ENCODE results near the gene CTRL.

CTRL gene

GRCh38 chr16:67885976-67886375 is 45.7 kb downstream of the CTRL start:
- no peak for DNase-seq

GRCh38 chr16:67885545-67885944 is 46.1 kb downstream of the CTRL start:
- DNase-seq, result no peak

- peak; percentile 49 for DNase-seq
These were observed 47.0 kb downstream of the CTRL start, which contains the start of gene NRN1L for GRCh38 chr16:67884684-67885083. TSS of gene NRN1L (plus strand) at chr16:67884885. CDS start at chr16:67884904, 19 bp downstream.

GRCh38 chr16:67883872-67884261 is 47.8 kb downstream of the CTRL start:
- DNase-seq, result no peak

GRCh38 chr16:67883146-67883871 is 48.4 kb downstream of the CTRL start:
- DNase-seq, result no peak

GRCh38 chr16:67882374-67883145 is 49.1 kb downstream of the CTRL start:
- no peak for DNase-seq

GRCh38 chr16:67881621-67882161 is 50.0 kb downstream of the CTRL start:
- DNase-seq, result no peak

GRCh38 chr16:67880584-67880983 is 51.1 kb downstream of the CTRL start:
- DNase-seq, result no peak

- no peak for DNase-seq
These were observed 51.7 kb downstream of the CTRL start for GRCh38 chr16:67879936-67880335.
